ENCODE results near the gene SYTL1.

Gene SYTL1

DNA sequence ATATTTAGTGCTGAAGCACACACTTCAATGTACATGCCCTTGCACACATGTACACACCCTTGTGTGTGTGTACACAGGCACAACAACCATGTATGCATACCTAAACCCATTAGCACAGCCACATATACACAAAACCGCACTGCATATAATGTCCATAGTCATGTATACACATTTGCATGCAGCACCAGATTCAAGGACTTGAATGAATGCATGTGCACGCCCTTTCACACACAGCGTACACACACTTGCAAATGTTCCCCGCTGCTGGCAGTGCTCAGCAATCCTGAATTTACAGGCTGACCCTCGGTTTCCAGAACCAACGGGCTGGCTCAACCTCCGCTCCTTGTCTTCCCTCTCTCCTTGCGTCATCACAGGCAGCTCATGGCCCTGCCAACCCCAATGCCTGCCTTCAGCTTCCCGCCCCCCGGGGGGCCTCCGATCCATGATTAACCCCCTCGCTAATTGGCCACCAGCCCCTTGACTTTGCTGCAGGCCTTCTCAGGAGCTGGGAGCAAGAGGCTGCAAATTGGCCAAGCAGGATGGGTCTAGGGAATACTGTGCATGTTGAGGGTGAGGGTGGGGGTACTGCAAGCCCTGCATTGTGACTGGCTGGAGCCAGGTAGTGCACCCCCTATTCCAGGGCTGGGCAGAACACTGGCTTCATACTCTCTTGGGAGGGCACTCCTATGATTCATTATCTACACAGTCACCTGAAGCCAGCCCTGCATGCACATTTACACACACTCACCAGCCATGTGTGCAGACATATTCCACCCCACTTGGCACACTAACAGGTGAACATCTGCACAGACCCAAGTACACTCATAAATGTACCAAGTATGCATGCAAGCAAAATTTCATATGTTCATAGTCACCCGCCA, 58.5 kb downstream of the SYTL1 start:
- in situ Hi-C loops (cut with HindIII; ENCODE audit: low sequenced_read_pairs): no loop called here

DNA sequence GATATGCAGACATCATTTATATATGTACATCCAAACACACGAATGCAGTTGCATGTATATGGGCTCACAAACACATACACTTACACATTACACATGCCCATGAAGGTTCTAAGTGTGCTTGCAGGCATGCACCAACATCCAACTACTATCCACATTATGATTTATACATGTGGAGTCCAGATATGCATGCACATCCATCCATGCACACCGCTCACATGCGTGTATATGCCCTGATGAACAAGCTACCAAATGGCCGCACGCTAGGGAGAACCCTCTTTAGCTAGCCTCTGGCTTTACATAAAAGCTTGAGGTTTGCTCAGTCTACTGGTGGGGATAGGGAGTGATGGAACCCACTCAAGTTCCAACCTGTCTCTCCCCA, 59.1 kb downstream of the SYTL1 start:
- in situ Hi-C loops (cut with HindIII; ENCODE audit: low sequenced_read_pairs): no loop called here

DNA sequence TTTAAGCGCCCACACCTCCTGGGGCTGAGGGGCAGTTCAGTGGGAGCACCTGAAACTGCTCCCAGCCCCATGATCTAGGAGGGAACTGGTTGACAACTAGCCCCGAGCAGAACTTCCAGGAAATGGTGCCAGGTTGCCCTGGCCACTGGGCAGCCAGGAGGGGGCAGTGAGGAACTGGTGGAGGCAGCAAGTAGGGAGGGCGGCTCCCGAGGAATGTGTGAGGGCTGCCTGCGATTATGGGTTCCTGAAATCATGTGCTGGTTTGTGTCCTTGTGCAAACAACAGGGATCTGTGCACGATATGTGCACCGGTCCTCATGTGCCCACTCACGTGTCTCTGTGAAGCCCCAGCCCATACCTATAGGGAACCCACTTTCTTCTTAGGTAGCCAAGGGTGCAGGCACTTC, 60.5 kb downstream of the SYTL1 start:
- in situ Hi-C loops (cut with HindIII; ENCODE audit: low sequenced_read_pairs): no loop called here

DNA sequence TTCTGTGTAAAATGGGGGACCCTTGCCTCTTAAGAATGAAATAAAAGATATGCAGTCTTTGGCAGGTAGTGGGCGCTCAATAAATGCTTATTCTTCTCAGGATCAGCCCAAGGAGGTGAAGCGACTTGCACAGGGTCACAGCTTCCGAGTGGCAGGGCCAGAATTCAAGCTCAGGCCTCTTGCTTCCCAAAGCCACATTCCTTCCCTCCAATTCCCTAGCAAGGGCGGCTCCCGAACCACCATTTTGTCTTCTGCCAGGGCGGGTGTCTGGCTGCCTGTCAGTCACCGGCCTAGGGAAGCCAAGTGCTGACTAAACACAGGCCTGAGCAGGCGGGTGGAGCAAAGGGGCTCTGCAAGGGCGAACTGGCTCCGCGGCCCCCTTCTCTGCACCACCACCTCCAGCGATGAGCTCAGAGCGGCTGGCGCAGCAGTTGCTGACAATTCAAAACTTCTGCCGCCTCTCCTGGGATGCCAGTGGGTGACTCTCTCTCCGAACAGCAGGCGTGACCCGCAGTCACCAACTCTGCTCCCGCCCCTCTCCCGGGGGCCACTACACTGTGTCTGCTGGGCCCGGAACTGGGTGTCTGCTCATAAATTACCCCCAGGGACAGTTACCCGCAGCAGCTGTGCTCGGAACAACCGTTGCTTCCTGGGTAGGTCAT, 61.4 kb downstream of the SYTL1 start:
- in situ Hi-C loops (cut with HindIII; ENCODE audit: low sequenced_read_pairs): no loop called here

Data from endothelial cell of hepatic sinusoid (primary cell).